Smooth muscle cell of the brain vasculature (primary cell): Measurements from ENCODE around the gene CFAP126.
"Not testable (repeated sequence)": the region's sequence is repeated elsewhere in the genome, so short reads cannot be mapped to it uniquely, and the experiment has no call there.

Experiments
- DNase-seq: peaks from one replicate; pipeline ENCODE4 v3.0.0-alpha.2; 2012; ENCODE audit warnings: low read depth, low spot score

Gene CFAP126

GRCh38 chr1:161381707-161382106 is 14.0 kb upstream of the CFAP126 start:
- no peak for DNase-seq

- no peak for DNase-seq
These were observed 11.4 kb upstream of the CFAP126 start for GRCh38 chr1:161379071-161379470.

- no peak for DNase-seq
These were observed 10.3 kb upstream of the CFAP126 start for GRCh38 chr1:161378014-161378413.

- no peak for DNase-seq
These were observed 6.7 kb upstream of the CFAP126 start for GRCh38 chr1:161374373-161374772.

- DNase-seq = no peak
These were observed 5.8 kb upstream of the CFAP126 start for GRCh38 chr1:161373442-161373841.

- DNase-seq = no peak
These were observed 2.5 kb downstream of the CFAP126 start for GRCh38 chr1:161365207-161365606.

- DNase-seq = no peak
These were observed 3.3 kb downstream of the CFAP126 start for GRCh38 chr1:161364332-161364731.

- no peak for DNase-seq
These were observed 8.4 kb downstream of the CFAP126 start for GRCh38 chr1:161359291-161359690.

GRCh38 chr1:161357073-161357472 is 10.6 kb downstream of the CFAP126 start:
- DNase-seq = no peak

GRCh38 chr1:161351482-161351881 is 16.2 kb downstream of the CFAP126 start:
- DNase-seq = no peak

- DNase-seq = no peak
These were observed 17.0 kb downstream of the CFAP126 start for GRCh38 chr1:161350671-161351070.

- no peak for DNase-seq
These were observed 24.9 kb downstream of the CFAP126 start for GRCh38 chr1:161342821-161343220.

- DNase-seq = no peak
These were observed 25.5 kb downstream of the CFAP126 start for GRCh38 chr1:161342177-161342576.

GRCh38 chr1:161335796-161336195 is 31.9 kb downstream of the CFAP126 start:
- DNase-seq = no peak

- no peak for DNase-seq
These were observed 34.5 kb downstream of the CFAP126 start for GRCh38 chr1:161333166-161333565.

- no peak for DNase-seq
These were observed 37.3 kb downstream of the CFAP126 start for GRCh38 chr1:161330346-161330745.

GRCh38 chr1:161324020-161324419 is 43.7 kb downstream of the CFAP126 start:
- DNase-seq = no peak

- not testable (repeated sequence) for DNase-seq
These were observed 51.6 kb downstream of the CFAP126 start for GRCh38 chr1:161315841-161316674.
